T-helper 9 cell (primary cell): ENCODE results near the gene VPS13C.
"Not testable (repeated sequence)": the region's sequence is repeated elsewhere in the genome, so short reads cannot be mapped to it uniquely, and the experiment has no call there.

Experiments used
- DNase-seq: peaks from one replicate; pipeline ENCODE4 v3.0.0-alpha.2; 2020

The VPS13C gene

DNA sequence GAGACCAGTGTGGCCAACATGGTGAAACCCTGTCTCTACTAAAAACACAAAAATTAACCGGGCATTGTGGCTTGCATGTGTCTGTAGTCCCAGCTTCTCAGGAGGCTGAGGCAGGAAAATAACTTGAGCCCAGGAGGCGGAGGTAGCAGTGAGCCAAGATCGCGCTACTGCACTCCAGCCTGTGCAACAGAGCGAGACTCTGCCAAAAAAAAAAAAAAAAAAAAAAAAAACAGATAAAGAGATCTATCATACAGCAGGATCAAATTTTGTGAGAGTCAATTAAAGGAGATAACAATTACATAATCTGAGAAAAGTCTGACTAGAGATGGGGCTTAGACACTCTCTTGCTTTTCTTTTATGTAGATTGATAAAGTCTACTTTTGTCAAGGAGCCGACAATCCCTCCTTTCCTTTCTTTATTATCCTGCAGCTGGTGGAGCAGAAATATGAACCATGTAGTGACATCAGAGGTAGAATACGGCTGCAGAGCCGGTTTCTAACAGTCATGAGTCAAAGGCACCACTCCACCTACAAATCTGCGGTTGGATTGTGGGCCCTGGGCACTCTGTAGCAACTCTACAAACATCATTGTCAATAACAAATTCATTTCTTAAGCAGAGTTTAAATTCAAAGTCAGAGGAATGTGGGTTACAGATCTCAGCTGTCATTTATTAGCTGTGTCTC lies 15.5 kb upstream of the VPS13C start:
- DNase-seq = no peak

GRCh38 chr15:62071711-62072308 lies 11.6 kb upstream of the VPS13C start:
- no peak for DNase-seq

- DNase-seq = no peak
Observed at GRCh38 chr15:62069551-62069950, 9.3 kb upstream of the VPS13C start.

DNA sequence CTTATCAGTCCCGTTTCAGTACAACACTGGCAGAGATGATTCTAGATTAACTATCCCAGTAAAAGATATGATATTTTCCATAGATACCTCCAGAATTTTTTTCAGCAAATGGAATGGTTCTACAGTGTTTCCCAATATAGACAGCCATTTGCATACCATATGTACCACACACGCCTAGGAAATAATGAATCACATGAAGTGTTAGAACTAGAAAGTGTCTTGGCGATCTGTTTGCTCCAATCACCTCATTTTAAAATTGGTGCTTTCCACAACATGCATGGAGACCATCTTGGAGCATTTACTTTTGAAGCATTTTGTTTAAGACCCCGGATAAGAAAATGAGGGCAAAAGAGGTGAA lies 8.5 kb upstream of the VPS13C start:
- no peak for DNase-seq

GRCh38 chr15:62068071-62068809 lies 8.0 kb upstream of the VPS13C start:
- DNase-seq = peak; percentile 7

- peak; percentile 4 for DNase-seq
Observed at GRCh38 chr15:62067448-62068044, 7.3 kb upstream of the VPS13C start.

DNA sequence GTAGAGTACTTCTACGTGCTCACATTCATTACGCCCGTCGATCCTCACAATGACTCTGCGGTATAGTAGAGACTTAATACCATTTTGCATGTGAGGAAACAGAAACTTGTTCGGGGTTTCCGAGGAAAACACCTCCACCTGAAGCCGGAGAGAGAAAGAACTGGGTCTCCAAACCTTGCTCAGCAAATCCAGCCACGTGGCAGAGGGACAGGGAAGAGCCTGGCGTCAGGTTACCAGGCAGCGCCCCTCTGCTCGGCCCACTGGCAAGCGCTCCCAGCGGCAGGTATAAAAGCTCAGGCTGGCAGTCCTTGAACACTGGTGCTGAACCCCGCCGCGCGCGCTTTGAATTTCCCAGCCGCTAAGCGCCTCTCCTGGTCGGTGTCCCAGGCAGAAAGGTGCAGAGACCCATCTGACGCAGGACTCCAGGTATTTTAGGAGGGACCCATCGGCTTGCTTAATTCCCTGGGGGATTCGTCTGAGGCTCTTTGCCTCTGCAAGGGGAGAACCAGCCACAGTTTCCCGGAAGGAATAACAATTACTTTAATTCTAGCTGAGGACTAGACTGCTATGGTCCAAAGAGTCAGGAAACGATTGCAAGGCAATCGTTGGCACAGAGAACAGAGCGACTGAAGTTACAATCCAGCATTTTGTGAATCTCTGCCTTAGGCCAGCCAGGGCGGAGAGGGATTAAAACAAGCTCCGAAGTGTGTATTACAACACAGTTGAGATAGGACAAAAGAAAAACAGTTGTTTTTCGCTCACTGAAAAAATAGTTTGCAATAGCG lies 6.6 kb upstream of the VPS13C start, which contains the start of gene C2CD4A:
TSS of gene C2CD4A (plus strand) at position 315 of the 785 bp plus-strand sequence. CDS start 637 bp downstream, outside the sequence.
- DNase-seq = peak; percentile 56

GRCh38 chr15:62063825-62064635 lies 3.8 kb upstream of the VPS13C start:
- DNase-seq = no peak

GRCh38 chr15:62060896-62061280 lies 641 bp upstream of the VPS13C start:
- DNase-seq = no peak

DNA sequence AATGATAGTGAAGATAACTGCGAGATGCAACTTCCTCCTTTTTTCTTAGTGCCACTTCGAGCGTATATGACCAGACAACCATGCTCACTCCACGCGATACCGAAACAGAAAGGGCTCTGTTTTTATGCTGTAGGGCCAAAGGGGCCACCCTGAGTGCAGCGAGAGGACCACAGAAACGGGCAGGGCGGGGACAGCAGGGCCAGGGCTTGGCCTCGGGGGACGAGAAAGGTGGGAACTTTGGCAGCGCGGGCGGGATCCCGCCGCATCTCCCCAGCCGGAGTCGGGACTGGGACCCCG lies 483 bp downstream of the VPS13C start:
- peak; percentile 38 for DNase-seq

DNA sequence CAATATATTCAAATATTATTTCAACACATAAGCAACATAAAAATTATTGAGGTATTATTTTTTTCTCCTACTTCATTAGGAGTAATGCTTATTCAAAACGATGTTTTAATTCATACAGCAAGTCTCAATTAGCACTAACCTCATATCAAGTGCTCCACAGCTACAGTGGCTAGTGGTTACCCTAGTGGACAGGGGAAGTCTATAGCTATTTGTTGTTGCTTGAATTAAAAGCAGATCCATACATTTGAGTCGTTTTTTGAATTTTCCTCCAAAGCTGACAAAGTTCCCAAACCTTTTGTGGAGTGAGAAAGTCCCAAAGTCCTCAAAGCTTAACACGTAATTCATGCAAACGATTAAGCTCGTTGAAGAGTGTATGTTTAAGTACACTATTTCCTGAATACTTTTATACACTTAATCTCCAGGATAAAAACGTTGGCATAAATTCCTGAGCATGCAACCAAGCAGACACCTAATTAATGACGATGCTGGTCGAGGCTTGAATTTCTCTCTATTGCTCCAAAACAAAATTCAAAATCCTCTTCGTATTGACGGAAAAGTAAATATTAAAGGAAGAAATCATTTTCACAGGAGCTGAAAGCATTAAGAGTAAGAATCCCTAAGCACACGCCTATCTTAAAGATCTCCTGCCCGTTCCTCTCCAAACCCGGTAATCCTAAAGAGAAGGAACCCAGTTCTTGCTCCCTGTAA lies 985 bp downstream of the VPS13C start:
- no peak for DNase-seq

- DNase-seq = no peak
Observed at GRCh38 chr15:62058327-62059028, 1.8 kb downstream of the VPS13C start.

- DNase-seq = no peak
Observed at GRCh38 chr15:62057341-62057980, 2.8 kb downstream of the VPS13C start.

GRCh38 chr15:62054979-62055378 lies 5.3 kb downstream of the VPS13C start:
- no peak for DNase-seq

- DNase-seq = no peak
Observed at GRCh38 chr15:62053439-62054085, 6.7 kb downstream of the VPS13C start.

GRCh38 chr15:62052713-62053112 lies 7.5 kb downstream of the VPS13C start:
- no peak for DNase-seq

DNA sequence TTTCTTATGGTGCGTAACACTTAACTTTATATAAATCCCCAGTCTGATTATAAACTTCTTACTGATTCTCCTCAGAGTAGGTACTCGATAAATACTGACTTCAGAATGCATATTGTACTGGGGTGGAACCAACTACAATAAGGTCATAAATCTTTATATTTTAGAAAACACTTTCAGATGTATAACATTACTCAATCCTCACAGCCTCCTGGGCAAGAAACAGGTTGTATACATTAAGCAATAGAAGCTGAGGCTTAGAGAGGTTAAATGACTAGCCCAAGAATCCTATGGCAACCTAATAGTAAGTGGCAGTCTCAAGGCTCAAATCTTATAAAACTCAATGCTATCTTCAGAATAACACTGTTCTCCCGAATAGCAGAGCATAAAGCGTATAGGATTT lies 9.1 kb downstream of the VPS13C start:
- DNase-seq = no peak

- no peak for DNase-seq
Observed at GRCh38 chr15:62050115-62050514, 10.1 kb downstream of the VPS13C start.

DNA sequence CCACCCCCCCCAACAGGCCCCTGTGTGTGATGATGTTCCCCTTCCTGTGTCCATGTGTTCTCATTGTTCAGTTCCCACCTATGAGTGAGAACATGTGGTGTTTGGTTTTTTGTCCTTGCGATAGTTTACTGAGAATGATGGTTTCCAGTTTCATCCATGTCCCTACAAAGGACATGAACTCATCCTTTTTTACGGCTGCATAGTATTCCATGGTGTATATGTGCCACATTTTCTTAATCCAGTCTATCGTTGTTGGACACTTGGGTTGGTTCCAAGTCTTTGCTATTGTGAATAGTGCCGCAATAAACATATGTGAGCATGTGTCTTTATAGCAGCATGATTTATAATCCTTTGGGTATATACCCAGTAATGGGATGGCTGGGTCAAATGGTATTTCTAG lies 12.0 kb downstream of the VPS13C start:
- DNase-seq = not testable (repeated sequence)
